Measurements from ENCODE around the gene FHOD3. TPM values are rescaled to one million over a fixed set of nuclear protein-coding genes. Genes with fewer than 3 reads are reported as not detected.

Gene FHOD3
- polyA plus RNA-seq, 2 of the 4 experiments (the other 2 are of a cell fraction): 2.5 to 3.6 TPM

GRCh38 chr18:36392979-36393287 lies 95.4 kb downstream of the FHOD3 start:
- FAIRE-seq (no peak), DNase-seq (ENCODE audit: low read depth in 1 of 2, low spot score in 1 of 2) (no peak), ATAC-seq (no peak)
- TF ChIP-seq CHD2 (IDR thresholded peaks at IDR 0.05; ENCODE audit: low read length, partially characterized antibody): no peak
- POLR2A ChIA-PET: no interaction called here
- CTCF ChIA-PET: interaction anchor here (1.4 kb wide), 1 partner anchor 28 kb away, joined by 4 read pairs; no protein-coding TSS in a partner anchor
- peaks cover 8% of the 10 kb centered on the region; the same call in 1 of the 3 replicates for H3K9me3 ChIP-seq
- H3K4me1 ChIP-seq: no peaks in the 10 kb centered on the region
- no peak overlapping the region for H3K4me3 ChIP-seq
- WGBS (ENCODE audit: missing lambda C conversion rate): 48% methylated on average over 3 of the region's 3 CpGs
- no peak overlapping the region for H3K27ac ChIP-seq
- H3K4me2 ChIP-seq: no peak overlapping the region

DNA sequence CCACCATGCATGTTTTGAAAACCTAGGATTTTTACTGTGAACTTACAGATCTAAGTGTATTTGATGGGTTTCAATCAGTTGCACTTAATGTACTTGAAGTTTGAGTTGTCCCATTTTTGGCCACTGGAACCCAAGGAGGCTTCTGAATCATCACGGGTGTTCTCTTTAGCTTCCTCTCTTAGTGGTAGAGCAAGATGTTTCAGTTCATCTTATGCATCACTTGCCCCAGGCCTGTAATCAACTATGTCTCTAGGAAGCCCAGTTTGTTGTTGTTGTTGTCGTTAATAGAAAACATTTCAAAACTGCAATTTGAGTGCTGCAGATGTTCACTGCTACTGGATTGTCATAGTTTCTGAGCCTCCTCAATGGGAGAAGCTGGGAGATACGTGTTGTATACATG lies 97.0 kb downstream of the FHOD3 start:
- WGBS (ENCODE audit: missing lambda C conversion rate): 31% methylated on average over 3 of the region's 3 CpGs
- Histone ChIP-seq H3K27ac (no peak overlapping the region), H3K4me2 (no peak overlapping the region), H3K9me3 (peaks cover 8% of the 10 kb centered on the region; the same call in 1 of the 3 replicates), H3K4me1 (no peaks in the 10 kb centered on the region), H3K4me3 (no peak overlapping the region)
- ATAC-seq (no peak), DNase-seq (ENCODE audit: low read depth in 1 of 2, low spot score in 1 of 2) (no peak), FAIRE-seq (no peak)
- POLR2A ChIA-PET: no interaction called here
- TF ChIP-seq CBX8 (IDR thresholded peaks at IDR 0.05) (no peak), E2F6 (IDR thresholded peaks at IDR 0.05; ENCODE audit: borderline replicate concordance, low read depth) (no peak), NR3C1 (IDR thresholded peaks at IDR 0.05) (no peak), TP53 (CRISPR knock-in tag; IDR thresholded peaks at IDR 0.05) (no peak), NFE2L2 (conservative IDR thresholded peaks at IDR 0.05; ENCODE audit: low read length) (no peak), KDM1A (IDR thresholded peaks at IDR 0.05; ENCODE audit: low read depth) (no peak), KDM5A (IDR thresholded peaks at IDR 0.05) (no peak), CBX2 (IDR thresholded peaks at IDR 0.05; ENCODE audit: borderline replicate concordance, low read depth) (no peak), EHMT2 (IDR thresholded peaks at IDR 0.05; ENCODE audit: low read depth) (no peak), SREBF2 (IDR thresholded peaks at IDR 0.05) (no peak)
- TF ChIP-seq, protein P1, sequence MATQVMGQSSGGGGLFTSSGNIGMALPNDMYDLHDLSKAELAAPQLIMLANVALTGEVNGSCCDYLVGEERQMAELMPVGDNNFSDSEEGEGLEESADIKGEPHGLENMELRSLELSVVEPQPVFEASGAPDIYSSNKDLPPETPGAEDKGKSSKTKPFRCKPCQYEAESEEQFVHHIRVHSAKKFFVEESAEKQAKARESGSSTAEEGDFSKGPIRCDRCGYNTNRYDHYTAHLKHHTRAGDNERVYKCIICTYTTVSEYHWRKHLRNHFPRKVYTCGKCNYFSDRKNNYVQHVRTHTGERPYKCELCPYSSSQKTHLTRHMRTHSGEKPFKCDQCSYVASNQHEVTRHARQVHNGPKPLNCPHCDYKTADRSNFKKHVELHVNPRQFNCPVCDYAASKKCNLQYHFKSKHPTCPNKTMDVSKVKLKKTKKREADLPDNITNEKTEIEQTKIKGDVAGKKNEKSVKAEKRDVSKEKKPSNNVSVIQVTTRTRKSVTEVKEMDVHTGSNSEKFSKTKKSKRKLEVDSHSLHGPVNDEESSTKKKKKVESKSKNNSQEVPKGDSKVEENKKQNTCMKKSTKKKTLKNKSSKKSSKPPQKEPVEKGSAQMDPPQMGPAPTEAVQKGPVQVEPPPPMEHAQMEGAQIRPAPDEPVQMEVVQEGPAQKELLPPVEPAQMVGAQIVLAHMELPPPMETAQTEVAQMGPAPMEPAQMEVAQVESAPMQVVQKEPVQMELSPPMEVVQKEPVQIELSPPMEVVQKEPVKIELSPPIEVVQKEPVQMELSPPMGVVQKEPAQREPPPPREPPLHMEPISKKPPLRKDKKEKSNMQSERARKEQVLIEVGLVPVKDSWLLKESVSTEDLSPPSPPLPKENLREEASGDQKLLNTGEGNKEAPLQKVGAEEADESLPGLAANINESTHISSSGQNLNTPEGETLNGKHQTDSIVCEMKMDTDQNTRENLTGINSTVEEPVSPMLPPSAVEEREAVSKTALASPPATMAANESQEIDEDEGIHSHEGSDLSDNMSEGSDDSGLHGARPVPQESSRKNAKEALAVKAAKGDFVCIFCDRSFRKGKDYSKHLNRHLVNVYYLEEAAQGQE (IDR thresholded peaks at IDR 0.05): no peak
- CTCF ChIA-PET: no interaction called here

- ATAC-seq: no peak
- H3K4me1 ChIP-seq: no peaks in the 10 kb centered on the region
- H3K4me2 ChIP-seq: no peak overlapping the region
- peak in 1 of 2 experiments; percentile 3 for DNase-seq (ENCODE audit: low read depth in 1 of 2, low spot score in 1 of 2)
- ChIA-PET CTCF (no interaction called here), POLR2A (no interaction called here)
- peaks cover 8% of the 10 kb centered on the region; the same call in 1 of the 3 replicates for H3K9me3 ChIP-seq
- no peak for FAIRE-seq
- TF ChIP-seq POLR2AphosphoS2 (conservative IDR thresholded peaks at IDR 0.05; ENCODE audit: low read length): no peak
- no peak for TF ChIP-seq CBX2 (IDR thresholded peaks at IDR 0.05; ENCODE audit: borderline replicate concordance, low read depth)
- H3K27ac ChIP-seq: no peak overlapping the region
- no peak overlapping the region for H3K4me3 ChIP-seq
Observed at GRCh38 chr18:36396190-36396589, 98.7 kb downstream of the FHOD3 start.

DNA sequence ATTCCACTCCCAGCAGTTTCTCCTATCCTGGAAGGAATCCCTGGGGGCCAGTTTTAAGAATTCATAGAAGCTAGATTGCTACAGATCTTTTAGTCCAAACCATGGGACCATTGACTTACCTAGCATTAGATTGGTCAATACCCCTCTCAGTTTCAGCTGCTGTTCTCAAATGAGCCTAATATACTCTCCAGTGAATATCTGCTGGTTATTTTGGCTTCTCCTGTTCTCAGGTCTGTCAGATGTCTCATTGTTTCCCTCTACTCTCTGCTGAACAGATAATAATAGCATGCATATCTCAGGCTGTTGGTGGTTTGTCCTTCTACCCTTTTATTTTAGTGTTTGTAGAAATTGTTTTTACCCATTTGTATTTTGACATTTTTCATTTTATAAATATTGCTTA lies 99.5 kb downstream of the FHOD3 start:
- Histone ChIP-seq H3K4me3 (no peak overlapping the region), H3K27ac (no peak overlapping the region), H3K9me3 (peaks cover 8% of the 10 kb centered on the region; the same call in 1 of the 3 replicates), H3K4me1 (no peaks in the 10 kb centered on the region), H3K4me2 (no peak overlapping the region)
- no peak for TF ChIP-seq CBX2 (IDR thresholded peaks at IDR 0.05; ENCODE audit: borderline replicate concordance, low read depth)
- TF ChIP-seq, protein P2, sequence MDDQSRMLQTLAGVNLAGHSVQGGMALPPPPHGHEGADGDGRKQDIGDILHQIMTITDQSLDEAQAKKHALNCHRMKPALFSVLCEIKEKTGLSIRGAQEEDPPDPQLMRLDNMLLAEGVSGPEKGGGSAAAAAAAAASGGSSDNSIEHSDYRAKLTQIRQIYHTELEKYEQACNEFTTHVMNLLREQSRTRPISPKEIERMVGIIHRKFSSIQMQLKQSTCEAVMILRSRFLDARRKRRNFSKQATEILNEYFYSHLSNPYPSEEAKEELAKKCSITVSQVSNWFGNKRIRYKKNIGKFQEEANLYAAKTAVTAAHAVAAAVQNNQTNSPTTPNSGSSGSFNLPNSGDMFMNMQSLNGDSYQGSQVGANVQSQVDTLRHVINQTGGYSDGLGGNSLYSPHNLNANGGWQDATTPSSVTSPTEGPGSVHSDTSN (IDR thresholded peaks at IDR 0.05): no peak
- no peak for TF ChIP-seq ZC3H11A (IDR thresholded peaks at IDR 0.05)
- TF ChIP-seq NPAS2 (CRISPR knock-in tag; IDR thresholded peaks at IDR 0.05; ENCODE audit: borderline replicate concordance): no peak
- TF ChIP-seq ELK1 (IDR thresholded peaks at IDR 0.05; ENCODE audit: low read depth, low read length): no peak
- TF ChIP-seq SMC3 (IDR thresholded peaks at IDR 0.05): no peak
- TF ChIP-seq RFX5 (IDR thresholded peaks at IDR 0.05): no peak
- TF ChIP-seq HOXA7 (CRISPR knock-in tag; IDR thresholded peaks at IDR 0.05): no peak
- no peak for TF ChIP-seq ZNF302 (CRISPR knock-in tag; IDR thresholded peaks at IDR 0.05)
- ATAC-seq (no peak), DNase-seq (ENCODE audit: low read depth in 1 of 2, low spot score in 1 of 2) (no peak), FAIRE-seq (no peak)
- CTCF ChIA-PET: no interaction called here
- POLR2A ChIA-PET: no interaction called here
